H9 (cell line): ENCODE data around the gene PRDM2. TPM values are rescaled to one million over a fixed set of nuclear protein-coding genes. Genes with fewer than 3 reads are reported as not detected.

Source experiments
- DNase-seq: peaks from one replicate; pipeline ENCODE4 v3.0.0-alpha.2; 2017
- H2AFZ ChIP-seq: one replicate; pipeline ENCODE4 v1.6.1; 2013; ENCODE audit warnings: mild to moderate bottlenecking, low read length, control low read depth, moderate library complexity
- H2AK5ac ChIP-seq: 2 replicates; pipeline ENCODE4 v1.6.1; 2013; ENCODE audit warnings: low read length, control low read depth, mixed read lengths; ENCODE audit not compliant: insufficient read length
- H2BK120ac ChIP-seq: one replicate; pipeline ENCODE4 v1.6.1; 2013; ENCODE audit warnings: low read depth, mild to moderate bottlenecking, low read length, control low read depth, inconsistent platforms; ENCODE audit not compliant: poor library complexity, severe bottlenecking
- H2BK12ac ChIP-seq: 2 replicates; pipeline ENCODE4 v1.6.1; 2013; ENCODE audit warnings: low read length, control low read depth, mixed read lengths, low read depth; ENCODE audit not compliant: insufficient read length
- H2BK15ac ChIP-seq: 2 replicates; pipeline ENCODE4 v1.6.1; 2013; ENCODE audit warnings: low read depth, low read length, control low read depth
- H2BK20ac ChIP-seq: one replicate; pipeline ENCODE4 v1.6.1; 2013; ENCODE audit warnings: low read depth, mild to moderate bottlenecking, low read length, control low read depth, inconsistent platforms; ENCODE audit not compliant: poor library complexity, severe bottlenecking
- H2BK5ac ChIP-seq: 2 replicates; pipeline ENCODE4 v1.6.1; 2013; ENCODE audit warnings: low read length, control low read depth, mixed read lengths; ENCODE audit not compliant: insufficient read length
- H3K14ac ChIP-seq: 2 replicates; pipeline ENCODE4 v1.6.1; 2013; ENCODE audit warnings: low read length, control low read depth; ENCODE audit not compliant: insufficient read depth
- H3K18ac ChIP-seq: 2 replicates; pipeline ENCODE4 v1.6.1; 2013; ENCODE audit warnings: low read depth, mild to moderate bottlenecking, mixed read lengths, low read length, control low read depth; ENCODE audit not compliant: insufficient read length
- H3K23ac ChIP-seq: 2 replicates; pipeline ENCODE4 v1.6.1; 2013; ENCODE audit warnings: low read length, control low read depth, mixed read lengths, low read depth; ENCODE audit not compliant: insufficient read length
- H3K23me2 ChIP-seq: 2 replicates; pipeline ENCODE4 v1.6.1; 2013; ENCODE audit warnings: low read depth, mild to moderate bottlenecking, mixed read lengths, low read length, control low read depth; ENCODE audit not compliant: insufficient read length, poor library complexity, severe bottlenecking
- H3K27ac ChIP-seq: 2 replicates; pipeline ENCODE4 v1.5.1; 2013; ENCODE audit warnings: low read length, control low read depth, mixed read lengths, low read depth; ENCODE audit not compliant: insufficient read length
- H3K27me3 ChIP-seq: 2 replicates; pipeline ENCODE4 v1.6.1; 2013; ENCODE audit warnings: low read length, control low read depth, inconsistent platforms; ENCODE audit not compliant: insufficient read depth
- H3K4ac ChIP-seq: 2 replicates; pipeline ENCODE4 v1.6.1; 2013; ENCODE audit warnings: low read depth, mild to moderate bottlenecking, control low read depth, inconsistent platforms, low read length, moderate library complexity
- H3K4me1 ChIP-seq: 2 replicates; pipeline ENCODE4 v1.6.1; 2013; ENCODE audit warnings: low read length, control low read depth, inconsistent platforms; ENCODE audit not compliant: insufficient read depth
- H3K4me2 ChIP-seq: 2 replicates; pipeline ENCODE4 v1.6.1; 2013; ENCODE audit warnings: low read length, control low read depth, mixed read lengths; ENCODE audit not compliant: insufficient read length, insufficient read depth
- H3K56ac ChIP-seq: 2 replicates; pipeline ENCODE4 v1.6.1; 2013; ENCODE audit warnings: low read depth, mild to moderate bottlenecking, mixed read lengths, low read length, control low read depth; ENCODE audit not compliant: insufficient read length
- H3K79me1 ChIP-seq: 2 replicates; pipeline ENCODE4 v1.6.1; 2013; ENCODE audit warnings: low read depth, mild to moderate bottlenecking, moderate library complexity, low read length, control low read depth, inconsistent platforms; ENCODE audit not compliant: insufficient read depth, poor library complexity, severe bottlenecking
- H3K79me2 ChIP-seq: 2 replicates; pipeline ENCODE4 v1.6.1; 2013; ENCODE audit warnings: low read length, control low read depth, inconsistent platforms; ENCODE audit not compliant: insufficient read depth
- H3K9ac ChIP-seq: 2 replicates; pipeline ENCODE4 v1.6.1; 2013; ENCODE audit warnings: low read length, control low read depth, mixed read lengths; ENCODE audit not compliant: insufficient read length; ENCODE audit errors: extremely low read depth
- H3K9me3 ChIP-seq: one replicate; pipeline ENCODE4 v1.6.1; 2013; ENCODE audit warnings: low read depth, low read length, inconsistent platforms; ENCODE audit not compliant: control insufficient read depth
- H3T11ph ChIP-seq: one replicate; pipeline ENCODE4 v1.6.1; 2013; ENCODE audit warnings: mild to moderate bottlenecking, low read length, control low read depth, inconsistent platforms
- H4K20me1 ChIP-seq: one replicate; pipeline ENCODE4 v1.6.1; 2013; ENCODE audit not compliant: control insufficient read depth, insufficient read length, insufficient read depth
- H4K5ac ChIP-seq: 2 replicates; pipeline ENCODE4 v1.6.1; 2013; ENCODE audit warnings: low read depth, mild to moderate bottlenecking, mixed read lengths, low read length, control low read depth; ENCODE audit not compliant: insufficient read length
- H4K8ac ChIP-seq: replicated peaks from 2 replicates; pipeline ENCODE4 v1.6.1; 2013; ENCODE audit warnings: low read length, control low read depth, mixed read lengths, low read depth; ENCODE audit not compliant: insufficient read length
- H4K91ac ChIP-seq: 2 replicates; pipeline ENCODE4 v1.6.1; 2013; ENCODE audit warnings: low read depth, mild to moderate bottlenecking, moderate library complexity, mixed read lengths, low read length, control low read depth; ENCODE audit not compliant: insufficient read length
- H3K27ac Mint-ChIP-seq, 3 experiments: 2 replicates in 2 of 3; 3 replicates in 1 of 3; pipeline ENCODE4 v1.8.0; 2020 to 2021; ENCODE audit warnings: mixed read lengths in 3 of 3, mild to moderate bottlenecking in 1 of 3, moderate library complexity in 1 of 3
- H3K27me3 Mint-ChIP-seq: 2 replicates; pipeline ENCODE4 v1.8.0; 2021; ENCODE audit warnings: low read depth, mild to moderate bottlenecking, moderate library complexity, mixed read lengths
- H3K36me3 Mint-ChIP-seq, 3 experiments: 2 replicates in 2 of 3; 3 replicates in 1 of 3; pipeline ENCODE4 v1.8.0; 2020 to 2021; ENCODE audit warnings: low read depth in 3 of 3, mixed read lengths in 3 of 3; ENCODE audit not compliant: insufficient read depth in 1 of 3
- H3K4me1 Mint-ChIP-seq, 2 experiments: 2 replicates each; pipeline ENCODE4 v1.8.0; 2020; ENCODE audit warnings: mixed read lengths in 2 of 2
- H3K4me3 Mint-ChIP-seq, 2 experiments: 2 replicates in 1 of 2; 3 replicates in 1 of 2; pipeline ENCODE4 v1.8.0; 2020 to 2021; ENCODE audit warnings: mild to moderate bottlenecking in 2 of 2, mixed read lengths in 2 of 2, moderate library complexity in 1 of 2
- H3K9me3 Mint-ChIP-seq, 2 experiments: 2 replicates in 1 of 2; 3 replicates in 1 of 2; pipeline ENCODE4 v1.8.0; 2020; ENCODE audit warnings: mild to moderate bottlenecking in 2 of 2, mixed read lengths in 2 of 2, moderate library complexity in 1 of 2
- WGBS: extraction: QIAGEN DNeasy Blood & Tissue Kit; methylation state at CpG from one replicate; pipeline ENCODE4 v1.1.7; 2013; ENCODE audit warnings: missing lambda C conversion rate, low lambda C conversion rate, mixed read lengths; ENCODE audit not compliant: insufficient read length; ENCODE audit errors: extremely low coverage; 5-methylcytosine and 5-hydroxymethylcytosine counted together
- total RNA-seq: library from RNA; stranded (reverse); gene quantifications from 2 replicates; pipeline ENCODE4 v1.2.1, GENCODE V29; 2021
- TF ChIP-seq, protein P1 (sequence below): fragments of 200-600 bp; sonication (generic); conservative IDR thresholded peaks from 3 replicates; pipeline ENCODE4 v1.8.0; 2021; ENCODE audit warnings: antibody characterized with exemption, mild to moderate bottlenecking

PRDM2 gene
- total RNA-seq, 1 experiment from 2014 or later: 24.5 TPM

DNA sequence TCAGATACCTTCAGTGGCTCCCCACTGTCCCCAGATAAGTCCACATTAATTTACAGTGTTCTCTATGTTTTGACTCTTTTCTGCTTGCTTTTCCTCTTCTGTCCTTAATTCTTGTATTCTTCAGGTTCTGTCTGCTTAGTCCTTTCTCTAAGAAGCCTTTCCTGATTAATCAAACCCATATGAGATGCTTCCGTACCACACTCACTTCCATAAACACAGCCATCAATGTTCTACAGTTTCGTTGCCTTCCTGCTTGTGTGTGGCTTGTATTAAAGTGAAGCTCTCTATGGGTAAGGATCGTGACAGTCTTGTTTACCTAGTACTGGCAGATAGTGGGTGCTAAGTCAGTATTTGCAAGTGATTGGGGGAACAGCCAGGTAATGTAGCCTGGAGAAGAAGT, 75.9 kb downstream of the PRDM2 start:
- H4K5ac ChIP-seq: no peak overlapping the region
- H2BK15ac ChIP-seq: no peak overlapping the region
- H3K79me2 ChIP-seq: no peaks in the 10 kb centered on the region
- H3K23ac ChIP-seq: no peak overlapping the region
- no peak for DNase-seq
- no peak overlapping the region for H3K18ac ChIP-seq
- Mint-ChIP-seq H3K4me1 (no peaks in the 10 kb centered on the region), H3K4me3 (no peak overlapping the region), H3K36me3 (peaks cover 10 to 35% (median 23%) of the 10 kb centered on the region in 3 experiments), H3K27ac (no peak overlapping the region), H3K27me3 (no peaks in the 10 kb centered on the region), H3K9me3 (no peaks in the 10 kb centered on the region)
- H3K79me1 ChIP-seq: peaks cover 2% of the 10 kb centered on the region
- no peak overlapping the region for H2AK5ac ChIP-seq
- no peak overlapping the region for H4K8ac ChIP-seq
- H3K23me2 ChIP-seq: no peaks in the 10 kb centered on the region
- no peaks in the 10 kb centered on the region for H4K20me1 ChIP-seq
- no peak overlapping the region for H4K91ac ChIP-seq
- no peak overlapping the region for H3K9ac ChIP-seq
- H3K27ac ChIP-seq: no peak overlapping the region
- WGBS: no CpG with 5 or more reads among the region's 3 CpGs
- no peak overlapping the region for H2BK12ac ChIP-seq
- H2BK5ac ChIP-seq: no peak overlapping the region
- no peaks in the 10 kb centered on the region for H3K9me3 ChIP-seq
- no peak overlapping the region for H3T11ph ChIP-seq
- no peak overlapping the region for H3K4ac ChIP-seq
- no peak overlapping the region for H3K4me2 ChIP-seq
- no peaks in the 10 kb centered on the region for H3K4me1 ChIP-seq
- H3K56ac ChIP-seq: no peak overlapping the region
- no peak overlapping the region for H2AFZ ChIP-seq
- TF ChIP-seq, protein P1, sequence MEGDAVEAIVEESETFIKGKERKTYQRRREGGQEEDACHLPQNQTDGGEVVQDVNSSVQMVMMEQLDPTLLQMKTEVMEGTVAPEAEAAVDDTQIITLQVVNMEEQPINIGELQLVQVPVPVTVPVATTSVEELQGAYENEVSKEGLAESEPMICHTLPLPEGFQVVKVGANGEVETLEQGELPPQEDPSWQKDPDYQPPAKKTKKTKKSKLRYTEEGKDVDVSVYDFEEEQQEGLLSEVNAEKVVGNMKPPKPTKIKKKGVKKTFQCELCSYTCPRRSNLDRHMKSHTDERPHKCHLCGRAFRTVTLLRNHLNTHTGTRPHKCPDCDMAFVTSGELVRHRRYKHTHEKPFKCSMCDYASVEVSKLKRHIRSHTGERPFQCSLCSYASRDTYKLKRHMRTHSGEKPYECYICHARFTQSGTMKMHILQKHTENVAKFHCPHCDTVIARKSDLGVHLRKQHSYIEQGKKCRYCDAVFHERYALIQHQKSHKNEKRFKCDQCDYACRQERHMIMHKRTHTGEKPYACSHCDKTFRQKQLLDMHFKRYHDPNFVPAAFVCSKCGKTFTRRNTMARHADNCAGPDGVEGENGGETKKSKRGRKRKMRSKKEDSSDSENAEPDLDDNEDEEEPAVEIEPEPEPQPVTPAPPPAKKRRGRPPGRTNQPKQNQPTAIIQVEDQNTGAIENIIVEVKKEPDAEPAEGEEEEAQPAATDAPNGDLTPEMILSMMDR: no peak
- no peaks in the 10 kb centered on the region for H3K27me3 ChIP-seq
- no peak overlapping the region for H2BK120ac ChIP-seq
- no peak overlapping the region for H2BK20ac ChIP-seq
- no peak overlapping the region for H3K14ac ChIP-seq
